ENCODE data around the gene ZNF618. TPM values are rescaled to one million over a fixed set of nuclear protein-coding genes. Genes with fewer than 3 reads are reported as not detected.

The ZNF618 gene
- polyA plus RNA-seq, 3 donors = 0.53 to 1.9 (median 0.78) TPM

GRCh38 chr9:114057161-114057885 lies 181.2 kb downstream of the ZNF618 start:
- 100% methylated on average over 1 of the region's 7 CpGs for WGBS (ENCODE audit: insufficient coverage)

DNA sequence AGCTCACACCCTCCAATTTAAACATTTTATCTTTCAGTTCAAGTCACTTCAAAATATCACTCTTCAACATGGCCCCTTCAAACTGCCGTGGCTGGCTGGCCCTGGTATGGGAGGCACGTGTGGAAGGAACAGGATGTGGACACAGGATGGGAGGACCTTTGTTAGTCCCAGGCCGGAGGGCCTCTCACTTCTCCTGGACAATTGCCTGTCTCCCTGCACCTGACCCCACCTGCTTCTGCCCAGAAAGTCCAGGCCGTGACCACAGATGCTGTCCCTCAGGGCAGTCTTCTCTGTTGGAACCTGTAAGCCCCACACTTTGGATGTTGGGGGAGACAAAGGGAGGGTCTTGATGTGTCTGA lies 182.6 kb downstream of the ZNF618 start:
- no peaks in the 10 kb centered on the region for H3K36me3 Mint-ChIP-seq
- Histone ChIP-seq H3K4me2 (replicated peaks; ENCODE audit: extremely low read depth, low read length, poor library complexity, severe bottlenecking) (no peak overlapping the region), H3K4me1 (ENCODE audit: control insufficient read depth in 1 of 2, insufficient read depth in 2 of 2, low read length in 2 of 2) (no peaks in the 10 kb centered on the region), H3K79me2 (ENCODE audit: insufficient read depth, low read length) (no peaks in the 10 kb centered on the region), H3K4me3 (replicated peaks in 1 of 3; ENCODE audit: low read depth in 2 of 3, low read length in 3 of 3) (no peak overlapping the region), H3K9me3 (replicated peaks in 1 of 2; ENCODE audit: control insufficient read depth in 1 of 2, insufficient read depth in 1 of 2, low read length in 2 of 2) (no peaks in the 10 kb centered on the region), H3K36me3 (replicated peaks in 1 of 2; ENCODE audit: control insufficient read depth in 1 of 2, insufficient read depth in 2 of 2, low read length in 2 of 2) (no peaks in the 10 kb centered on the region), H2AFZ (ENCODE audit: insufficient read depth, low read depth, low read length, poor library complexity, severe bottlenecking) (no peak overlapping the region), H3K27me3 (ENCODE audit: control insufficient read depth in 2 of 2, insufficient read depth in 2 of 2, low read length in 2 of 2) (no peaks in the 10 kb centered on the region), H3K27ac (ENCODE audit: low read depth in 1 of 2, low read length in 2 of 2) (no peak overlapping the region), H3K9ac (ENCODE audit: insufficient read depth, low read length, poor library complexity, severe bottlenecking) (no peak overlapping the region), H4K20me1 (ENCODE audit: insufficient read depth, low read length) (no peaks in the 10 kb centered on the region)
- intact Hi-C loops (cut with micrococcal nuclease) = no loop called here
- no peak overlapping the region for H3K27ac Mint-ChIP-seq
- peaks cover 3 to 7% (median 5%) of the 10 kb centered on the region in 3 donors for H3K27me3 Mint-ChIP-seq (ENCODE audit: low read depth in 3 of 3)
- no CpG with 5 or more reads among the region's 4 CpGs for WGBS (ENCODE audit: insufficient coverage)
- TF ChIP-seq, protein P1, sequence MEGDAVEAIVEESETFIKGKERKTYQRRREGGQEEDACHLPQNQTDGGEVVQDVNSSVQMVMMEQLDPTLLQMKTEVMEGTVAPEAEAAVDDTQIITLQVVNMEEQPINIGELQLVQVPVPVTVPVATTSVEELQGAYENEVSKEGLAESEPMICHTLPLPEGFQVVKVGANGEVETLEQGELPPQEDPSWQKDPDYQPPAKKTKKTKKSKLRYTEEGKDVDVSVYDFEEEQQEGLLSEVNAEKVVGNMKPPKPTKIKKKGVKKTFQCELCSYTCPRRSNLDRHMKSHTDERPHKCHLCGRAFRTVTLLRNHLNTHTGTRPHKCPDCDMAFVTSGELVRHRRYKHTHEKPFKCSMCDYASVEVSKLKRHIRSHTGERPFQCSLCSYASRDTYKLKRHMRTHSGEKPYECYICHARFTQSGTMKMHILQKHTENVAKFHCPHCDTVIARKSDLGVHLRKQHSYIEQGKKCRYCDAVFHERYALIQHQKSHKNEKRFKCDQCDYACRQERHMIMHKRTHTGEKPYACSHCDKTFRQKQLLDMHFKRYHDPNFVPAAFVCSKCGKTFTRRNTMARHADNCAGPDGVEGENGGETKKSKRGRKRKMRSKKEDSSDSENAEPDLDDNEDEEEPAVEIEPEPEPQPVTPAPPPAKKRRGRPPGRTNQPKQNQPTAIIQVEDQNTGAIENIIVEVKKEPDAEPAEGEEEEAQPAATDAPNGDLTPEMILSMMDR (IDR thresholded peaks at IDR 0.05) = no peak
- DNase-seq = no peak
- H3K4me1 Mint-ChIP-seq = peaks cover 3% of the 10 kb centered on the region
- H3K9me3 Mint-ChIP-seq = no peaks in the 10 kb centered on the region
- H3K4me3 Mint-ChIP-seq = no peak overlapping the region

More at GRCh38 chr9:114057161-114057885, 181.2 kb downstream of the ZNF618 start:
- Mint-ChIP-seq H3K36me3 (peaks cover 0 to 4% of the 10 kb centered on the region in 2 donors), H3K27ac (no peak overlapping the region), H3K27me3 (ENCODE audit: low read depth in 3 of 3) (peaks cover 0 to 5% (median 2%) of the 10 kb centered on the region in 3 donors), H3K9me3 (no peaks in the 10 kb centered on the region), H3K4me3 (no peak overlapping the region), H3K4me1 (peaks cover 3% of the 10 kb centered on the region)
- Histone ChIP-seq H3K9ac (ENCODE audit: insufficient read depth, low read length, poor library complexity, severe bottlenecking) (no peak overlapping the region), H3K27me3 (ENCODE audit: control insufficient read depth in 2 of 2, insufficient read depth in 2 of 2, low read length in 2 of 2) (no peaks in the 10 kb centered on the region), H3K4me3 (replicated peaks in 1 of 3; ENCODE audit: low read depth in 2 of 3, low read length in 3 of 3) (no peak overlapping the region), H3K9me3 (replicated peaks in 1 of 2; ENCODE audit: control insufficient read depth in 1 of 2, insufficient read depth in 1 of 2, low read length in 2 of 2) (no peaks in the 10 kb centered on the region), H3K36me3 (replicated peaks in 1 of 2; ENCODE audit: control insufficient read depth in 1 of 2, insufficient read depth in 2 of 2, low read length in 2 of 2) (no peaks in the 10 kb centered on the region), H3K27ac (ENCODE audit: low read depth in 1 of 2, low read length in 2 of 2) (no peak overlapping the region), H2AFZ (ENCODE audit: insufficient read depth, low read depth, low read length, poor library complexity, severe bottlenecking) (no peak overlapping the region), H4K20me1 (ENCODE audit: insufficient read depth, low read length) (no peaks in the 10 kb centered on the region), H3K4me1 (ENCODE audit: control insufficient read depth in 1 of 2, insufficient read depth in 2 of 2, low read length in 2 of 2) (no peaks in the 10 kb centered on the region), H3K79me2 (ENCODE audit: insufficient read depth, low read length) (no peaks in the 10 kb centered on the region), H3K4me2 (replicated peaks; ENCODE audit: extremely low read depth, low read length, poor library complexity, severe bottlenecking) (no peak overlapping the region)
- TF ChIP-seq, protein P1 (IDR thresholded peaks at IDR 0.05) = no peak
- intact Hi-C loops (cut with micrococcal nuclease) = no loop called here
- no peak for DNase-seq

All from CD14-positive monocyte (primary cell).